Neural progenitor cell (in vitro differentiated cells): ENCODE data around the gene MARS2. TPM values are rescaled to one million over a fixed set of nuclear protein-coding genes. Genes with fewer than 3 reads are reported as not detected.
"Not testable (repeated sequence)": the region's sequence is repeated elsewhere in the genome, so short reads cannot be mapped to it uniquely, and the experiment has no call there.

Source experiments
- DNase-seq: peaks from one replicate; pipeline ENCODE4 v3.0.0-alpha.2; 2016; ENCODE audit warnings: low spot score
- H2AFZ ChIP-seq: fragments of 200-600 bp; sonication (generic); replicated peaks from 2 replicates; pipeline ENCODE4 v1.6.1; 2016; ENCODE audit warnings: antibody characterized with exemption
- H3F3A ChIP-seq: fragments of 200-600 bp; sonication (generic); 2 replicates; pipeline ENCODE4 v1.6.1; 2016; ENCODE audit warnings: antibody characterized with exemption, low read depth
- H3K27ac ChIP-seq: fragments of 200-600 bp; sonication (generic); 2 replicates; pipeline ENCODE4 v1.5.1; 2016; ENCODE audit warnings: mild to moderate bottlenecking
- H3K27me3 ChIP-seq: fragments of 200-600 bp; sonication (generic); 2 replicates; pipeline ENCODE4 v1.6.1; 2016; ENCODE audit warnings: mild to moderate bottlenecking, moderate library complexity
- H3K36me3 ChIP-seq: fragments of 200-600 bp; sonication (generic); 2 replicates; pipeline ENCODE4 v1.5.1; 2016
- H3K4me1 ChIP-seq: fragments of 200-600 bp; sonication (generic); 2 replicates; pipeline ENCODE4 v1.6.1; 2016; ENCODE audit warnings: mixed run types
- H3K4me2 ChIP-seq: fragments of 200-600 bp; sonication (generic); 2 replicates; pipeline ENCODE4 v1.6.1; 2016
- H3K4me3 ChIP-seq: fragments of 200-600 bp; sonication (generic); 2 replicates; pipeline ENCODE4 v1.5.1; 2016
- H3K79me2 ChIP-seq: fragments of 200-600 bp; sonication (generic); 2 replicates; pipeline ENCODE4 v1.6.1; 2016; ENCODE audit warnings: low read depth
- H3K9ac ChIP-seq: fragments of 200-600 bp; sonication (generic); 2 replicates; pipeline ENCODE4 v1.6.1; 2016
- H3K9me3 ChIP-seq: fragments of 200-600 bp; sonication (generic); 2 replicates; pipeline ENCODE4 v1.5.1; 2016; ENCODE audit warnings: low read depth
- H4K20me1 ChIP-seq: fragments of 200-600 bp; sonication (generic); 2 replicates; pipeline ENCODE4 v1.6.1; 2016; ENCODE audit warnings: low read depth
- H3K27ac Mint-ChIP-seq: 3 replicates; pipeline ENCODE4 v1.8.0; 2021; ENCODE audit warnings: mixed read lengths
- H3K27me3 Mint-ChIP-seq: 2 replicates; pipeline ENCODE4 v1.8.0; 2022; ENCODE audit warnings: low read depth, mild to moderate bottlenecking, inconsistent platforms, moderate library complexity, mixed read lengths; ENCODE audit not compliant: insufficient read depth
- H3K36me3 Mint-ChIP-seq: 3 replicates; pipeline ENCODE4 v1.8.0; 2021; ENCODE audit warnings: mixed read lengths
- H3K4me1 Mint-ChIP-seq: 3 replicates; pipeline ENCODE4 v1.8.0; 2021; ENCODE audit warnings: mixed read lengths
- H3K4me3 Mint-ChIP-seq: 3 replicates; pipeline ENCODE4 v1.8.0; 2021; ENCODE audit warnings: mild to moderate bottlenecking, moderate library complexity, mixed read lengths
- H3K9me3 Mint-ChIP-seq: 3 replicates; pipeline ENCODE4 v1.8.0; 2020; ENCODE audit warnings: mixed read lengths
- EZH2 ChIP-seq: fragments of 200-600 bp; sonication (generic); IDR thresholded peaks from 2 replicates; pipeline ENCODE4 v1.6.1; 2017; ENCODE audit warnings: antibody characterized with exemption, mild to moderate bottlenecking, moderate library complexity
- EZH2phosphoT487 ChIP-seq: fragments of 200-600 bp; sonication (generic); IDR thresholded peaks from 2 replicates; pipeline ENCODE4 v1.6.1; 2017; ENCODE audit warnings: antibody characterized with exemption
- total RNA-seq: library from RNA; depleted of rRNA; stranded (reverse); fragments of >200 nt; gene quantifications from 2 replicates; pipeline ENCODE4 v1.2.3, GENCODE V29; 2015; ENCODE audit warnings: low replicate concordance
- TF ChIP-seq, protein P1 (sequence below): fragments of 200-600 bp; sonication (generic); IDR thresholded peaks from 2 replicates; pipeline ENCODE4 v1.5.1; 2017; ENCODE audit warnings: antibody characterized with exemption, mild to moderate bottlenecking

The MARS2 gene
- total RNA-seq, 1 donor from 2014 or later = 5.7 TPM

DNA sequence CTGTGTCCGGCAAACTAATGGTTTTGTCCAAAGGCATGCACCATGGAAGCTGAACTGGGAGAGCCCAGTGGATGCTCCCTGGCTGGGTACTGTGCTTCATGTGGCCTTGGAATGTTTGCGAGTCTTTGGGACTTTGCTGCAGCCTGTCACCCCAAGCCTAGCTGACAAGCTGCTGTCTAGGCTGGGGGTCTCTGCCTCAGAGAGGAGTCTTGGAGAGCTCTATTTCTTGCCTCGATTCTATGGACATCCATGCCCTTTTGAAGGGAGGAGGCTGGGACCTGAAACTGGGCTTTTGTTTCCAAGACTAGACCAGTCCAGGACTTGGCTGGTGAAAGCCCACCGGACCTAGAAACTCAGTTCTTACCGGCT, 1.7 kb downstream of the MARS2 start:
- H3K79me2 ChIP-seq = peaks cover 51% of the 10 kb centered on the region
- H3K9ac ChIP-seq = no peak overlapping the region
- DNase-seq = peak; percentile 31

DNA sequence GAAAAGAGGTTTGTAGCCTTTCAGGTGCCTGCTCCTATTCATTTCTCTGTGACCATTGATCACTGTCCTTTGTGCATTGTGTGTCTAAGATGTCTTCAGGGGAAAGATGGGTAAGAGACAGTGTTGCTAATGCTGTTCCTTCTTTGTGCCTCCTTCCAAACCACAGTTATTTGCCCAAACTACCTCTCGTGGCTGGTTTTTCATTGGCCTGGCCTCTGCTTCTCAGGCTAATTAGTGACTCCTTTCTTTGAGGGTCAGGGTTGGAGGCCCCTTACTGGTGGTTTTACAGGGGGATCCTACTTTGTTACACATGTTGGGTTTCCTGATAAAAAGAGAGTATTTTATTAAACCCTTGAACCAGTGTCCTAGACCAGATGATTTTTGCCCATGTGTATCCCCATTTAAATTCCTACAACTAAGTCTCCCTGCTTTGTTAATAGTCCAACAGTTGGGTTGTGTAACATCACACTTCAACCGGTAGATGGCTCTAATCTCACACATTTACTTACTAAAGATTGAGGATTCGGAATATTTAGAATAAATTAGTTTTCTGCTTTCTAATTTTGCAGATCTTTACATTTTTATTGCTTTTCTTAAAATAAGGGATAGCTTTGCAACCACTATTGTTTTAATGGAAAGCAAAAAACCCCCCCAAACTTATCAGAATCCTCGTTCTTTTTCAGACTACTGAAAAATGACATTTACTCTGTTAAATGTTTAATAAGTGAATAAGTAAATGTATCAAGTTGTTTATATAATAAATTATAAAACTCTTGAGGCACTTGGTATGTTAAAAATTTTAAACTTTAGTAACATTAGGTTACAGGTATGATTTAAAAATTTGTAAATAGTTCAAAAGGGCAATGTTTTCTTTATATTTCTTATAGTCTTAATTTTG, 2.4 kb downstream of the MARS2 start:
- H3K9ac ChIP-seq = no peak overlapping the region
- H3K4me2 ChIP-seq = peak overlapping the region; percentile 95
- H3K9me3 ChIP-seq = no peaks in the 10 kb centered on the region
- Mint-ChIP-seq H3K36me3 (peaks cover 8% of the 10 kb centered on the region), H3K9me3 (no peaks in the 10 kb centered on the region), H3K4me1 (peaks cover 29% of the 10 kb centered on the region), H3K4me3 (peak overlapping the region; percentile 92), H3K27me3 (no peaks in the 10 kb centered on the region), H3K27ac (no peak overlapping the region)
- DNase-seq = peak; percentile 63
- H3K27ac ChIP-seq = no peak overlapping the region
- H4K20me1 ChIP-seq = peaks cover 22% of the 10 kb centered on the region
- peaks cover 51% of the 10 kb centered on the region for H3K79me2 ChIP-seq
- H3K4me3 ChIP-seq = peak overlapping the region; percentile 67
- no peak overlapping the region for H2AFZ ChIP-seq
- H3K27me3 ChIP-seq = no peaks in the 10 kb centered on the region
- no peaks in the 10 kb centered on the region for H3K36me3 ChIP-seq
- TF ChIP-seq EZH2phosphoT487 (no peak), EZH2 (no peak)
- TF ChIP-seq, protein P1, sequence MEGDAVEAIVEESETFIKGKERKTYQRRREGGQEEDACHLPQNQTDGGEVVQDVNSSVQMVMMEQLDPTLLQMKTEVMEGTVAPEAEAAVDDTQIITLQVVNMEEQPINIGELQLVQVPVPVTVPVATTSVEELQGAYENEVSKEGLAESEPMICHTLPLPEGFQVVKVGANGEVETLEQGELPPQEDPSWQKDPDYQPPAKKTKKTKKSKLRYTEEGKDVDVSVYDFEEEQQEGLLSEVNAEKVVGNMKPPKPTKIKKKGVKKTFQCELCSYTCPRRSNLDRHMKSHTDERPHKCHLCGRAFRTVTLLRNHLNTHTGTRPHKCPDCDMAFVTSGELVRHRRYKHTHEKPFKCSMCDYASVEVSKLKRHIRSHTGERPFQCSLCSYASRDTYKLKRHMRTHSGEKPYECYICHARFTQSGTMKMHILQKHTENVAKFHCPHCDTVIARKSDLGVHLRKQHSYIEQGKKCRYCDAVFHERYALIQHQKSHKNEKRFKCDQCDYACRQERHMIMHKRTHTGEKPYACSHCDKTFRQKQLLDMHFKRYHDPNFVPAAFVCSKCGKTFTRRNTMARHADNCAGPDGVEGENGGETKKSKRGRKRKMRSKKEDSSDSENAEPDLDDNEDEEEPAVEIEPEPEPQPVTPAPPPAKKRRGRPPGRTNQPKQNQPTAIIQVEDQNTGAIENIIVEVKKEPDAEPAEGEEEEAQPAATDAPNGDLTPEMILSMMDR = peak; percentile 83
- H3F3A ChIP-seq = peaks cover 14% of the 10 kb centered on the region
- peaks cover 27% of the 10 kb centered on the region for H3K4me1 ChIP-seq

More for the DNA sequence above, 1.7 kb downstream of the MARS2 start:
- no peaks in the 10 kb centered on the region for H3K9me3 ChIP-seq
- H3K36me3 ChIP-seq = no peaks in the 10 kb centered on the region
- peak overlapping the region; percentile 92 for H3K4me3 Mint-ChIP-seq
- peaks cover 22% of the 10 kb centered on the region for H4K20me1 ChIP-seq
- peaks cover 29% of the 10 kb centered on the region for H3K4me1 Mint-ChIP-seq
- no peaks in the 10 kb centered on the region for H3K27me3 Mint-ChIP-seq
- H3K27me3 ChIP-seq = no peaks in the 10 kb centered on the region
- no peak overlapping the region for H3K27ac Mint-ChIP-seq
- peaks cover 8% of the 10 kb centered on the region for H3K36me3 Mint-ChIP-seq
- peak overlapping the region; percentile 67 for H3K4me3 ChIP-seq
- no peak overlapping the region for H2AFZ ChIP-seq
- peaks cover 27% of the 10 kb centered on the region for H3K4me1 ChIP-seq
- peak overlapping the region; percentile 95 for H3K4me2 ChIP-seq
- H3F3A ChIP-seq = peaks cover 18% of the 10 kb centered on the region
- TF ChIP-seq, protein P1 = no peak
- no peak for TF ChIP-seq EZH2
- no peak for TF ChIP-seq EZH2phosphoT487
- H3K9me3 Mint-ChIP-seq = no peaks in the 10 kb centered on the region
- H3K27ac ChIP-seq = no peak overlapping the region

DNA sequence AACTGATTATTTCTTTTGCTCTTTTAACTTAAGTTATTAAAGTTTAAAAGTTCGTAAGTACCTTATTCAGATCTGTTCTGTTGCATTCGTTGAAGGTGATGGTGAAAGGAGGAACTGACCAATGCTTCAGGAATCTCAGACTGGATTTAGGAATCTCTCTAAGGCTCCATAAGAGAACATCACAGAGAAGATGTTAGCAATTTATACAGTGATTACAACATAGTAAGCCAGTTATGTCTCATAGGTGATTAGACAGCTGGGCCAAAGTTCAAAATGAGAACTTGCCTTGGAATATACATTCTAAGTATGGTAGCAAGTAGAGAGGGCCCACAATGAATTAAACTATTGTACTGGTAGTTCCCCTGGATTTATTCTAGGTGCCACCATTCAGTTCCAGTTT, 3.2 kb downstream of the MARS2 start:
- Histone ChIP-seq H3F3A (peaks cover 14% of the 10 kb centered on the region), H3K9me3 (no peaks in the 10 kb centered on the region), H4K20me1 (peaks cover 22% of the 10 kb centered on the region), H3K9ac (no peak overlapping the region), H2AFZ (no peak overlapping the region), H3K4me3 (peak overlapping the region; percentile 67), H3K79me2 (peaks cover 51% of the 10 kb centered on the region), H3K4me1 (peaks cover 27% of the 10 kb centered on the region), H3K27me3 (no peaks in the 10 kb centered on the region), H3K4me2 (peak overlapping the region; percentile 95), H3K36me3 (no peaks in the 10 kb centered on the region), H3K27ac (no peak overlapping the region)
- Mint-ChIP-seq H3K27ac (no peak overlapping the region), H3K4me1 (peaks cover 29% of the 10 kb centered on the region), H3K27me3 (no peaks in the 10 kb centered on the region), H3K4me3 (peak overlapping the region; percentile 40), H3K36me3 (peaks cover 8% of the 10 kb centered on the region), H3K9me3 (no peaks in the 10 kb centered on the region)
- TF ChIP-seq EZH2phosphoT487 (no peak), EZH2 (no peak)
- TF ChIP-seq, protein P1 = no peak
- no peak for DNase-seq

DNA sequence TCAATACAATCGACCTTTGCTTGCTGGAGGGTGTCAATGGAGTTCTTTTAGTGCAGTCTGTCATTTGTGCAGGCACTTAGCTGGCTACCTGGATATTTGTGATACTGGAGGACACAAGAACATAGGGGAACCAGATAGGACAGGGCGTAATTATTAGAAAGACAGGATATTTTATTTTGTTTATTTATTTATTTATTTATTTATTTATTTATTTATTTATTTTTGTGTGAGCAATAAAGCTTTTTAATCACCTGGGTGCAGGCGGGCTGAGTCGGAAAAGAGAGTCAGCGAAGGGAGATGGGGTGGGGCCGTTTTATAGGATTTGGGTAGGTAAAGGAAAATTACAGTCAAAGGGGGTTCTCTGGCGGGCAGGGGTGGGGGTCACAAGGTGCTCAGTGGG, 4.0 kb downstream of the MARS2 start:
- not testable (repeated sequence) for H3K9me3 ChIP-seq, H3K27ac Mint-ChIP-seq, H3K27me3 ChIP-seq, H3K4me3 ChIP-seq, H3K9ac ChIP-seq, H2AFZ ChIP-seq, H3K4me3 Mint-ChIP-seq, H3K27ac ChIP-seq, H3K36me3 ChIP-seq, DNase-seq, H3K36me3 Mint-ChIP-seq, H3K9me3 Mint-ChIP-seq, H3K27me3 Mint-ChIP-seq
- H4K20me1 ChIP-seq = peaks cover 22% of the 10 kb centered on the region
- peak overlapping the region; percentile 95 for H3K4me2 ChIP-seq
- peaks cover 29% of the 10 kb centered on the region for H3K4me1 Mint-ChIP-seq
- peaks cover 51% of the 10 kb centered on the region for H3K79me2 ChIP-seq
- H3F3A ChIP-seq = peaks cover 14% of the 10 kb centered on the region
- H3K4me1 ChIP-seq = peaks cover 26% of the 10 kb centered on the region
